NCI-H1092 treated with DMSO at 0.1 percent for 48 hours (cell line): ENCODE measurements around the gene CHRND.
"Not testable (repeated sequence)": the region's sequence is repeated elsewhere in the genome, so short reads cannot be mapped to it uniquely, and the experiment has no call there.

ENCODE experiments used
- DNase-seq: peaks from one replicate; lab custom pipeline; 2025; lab: John Stamatoyannopoulos, UW

CHRND gene

DNA sequence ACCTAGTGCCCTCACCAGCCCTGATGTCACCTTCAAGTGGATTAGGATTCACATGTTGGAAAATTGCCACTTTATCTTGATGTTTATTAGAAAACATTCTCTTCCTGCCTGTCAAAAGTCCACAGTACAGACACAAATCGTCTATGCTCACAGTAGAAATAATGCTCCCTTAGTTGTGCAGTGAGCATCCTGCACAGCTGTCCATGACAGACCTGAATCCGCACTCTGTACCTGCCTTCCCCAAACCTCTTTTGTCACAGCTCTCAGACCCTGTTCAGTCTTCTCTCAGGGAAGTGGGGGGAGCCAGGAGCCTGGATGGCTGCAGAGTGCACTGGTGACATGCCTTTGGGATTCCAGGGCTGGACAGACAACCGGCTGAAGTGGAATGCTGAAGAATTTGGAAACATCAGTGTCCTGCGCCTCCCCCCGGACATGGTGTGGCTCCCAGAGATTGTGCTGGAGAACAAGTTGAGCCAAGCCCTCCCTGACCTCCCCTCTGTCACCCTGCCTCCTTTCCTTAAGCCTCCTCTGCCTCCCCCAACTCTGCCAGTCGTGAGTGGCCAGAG lies 2.0 kb downstream of the CHRND start:
- no peak for DNase-seq

- DNase-seq: no peak
Observed at GRCh38 chr2:232528746-232529460, 2.9 kb downstream of the CHRND start.

DNA sequence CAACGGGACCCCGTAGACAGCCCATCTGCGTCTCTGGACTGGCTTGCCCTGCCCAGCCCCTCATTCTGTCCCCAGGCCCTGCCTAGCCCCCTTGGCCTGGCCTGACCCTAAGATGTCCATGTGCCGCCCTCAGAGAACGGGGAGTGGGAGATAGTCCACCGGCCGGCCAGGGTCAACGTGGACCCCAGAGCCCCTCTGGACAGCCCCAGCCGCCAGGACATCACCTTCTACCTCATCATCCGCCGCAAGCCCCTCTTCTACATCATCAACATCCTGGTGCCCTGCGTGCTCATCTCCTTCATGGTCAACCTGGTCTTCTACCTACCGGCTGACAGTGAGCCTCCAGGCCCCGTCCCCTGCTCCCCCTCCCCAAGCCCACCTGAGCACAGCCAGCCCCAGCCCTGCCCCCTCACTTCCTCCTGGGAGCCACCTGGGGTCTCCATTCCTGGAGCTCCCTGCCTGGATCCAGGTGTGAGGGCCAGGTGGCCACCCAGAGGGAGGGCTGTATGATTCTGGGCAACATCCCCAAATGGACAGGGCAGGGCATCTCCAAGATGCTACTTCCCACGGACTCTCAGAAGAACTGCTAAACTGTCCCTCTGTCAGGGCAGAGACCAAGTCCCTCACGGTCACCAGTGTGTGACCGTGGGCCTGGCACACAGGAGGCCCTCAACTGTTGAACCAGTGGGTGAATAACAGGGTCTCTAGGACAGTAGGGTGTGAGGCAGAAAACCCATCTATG lies 4.0 kb downstream of the CHRND start:
- no peak for DNase-seq

DNA sequence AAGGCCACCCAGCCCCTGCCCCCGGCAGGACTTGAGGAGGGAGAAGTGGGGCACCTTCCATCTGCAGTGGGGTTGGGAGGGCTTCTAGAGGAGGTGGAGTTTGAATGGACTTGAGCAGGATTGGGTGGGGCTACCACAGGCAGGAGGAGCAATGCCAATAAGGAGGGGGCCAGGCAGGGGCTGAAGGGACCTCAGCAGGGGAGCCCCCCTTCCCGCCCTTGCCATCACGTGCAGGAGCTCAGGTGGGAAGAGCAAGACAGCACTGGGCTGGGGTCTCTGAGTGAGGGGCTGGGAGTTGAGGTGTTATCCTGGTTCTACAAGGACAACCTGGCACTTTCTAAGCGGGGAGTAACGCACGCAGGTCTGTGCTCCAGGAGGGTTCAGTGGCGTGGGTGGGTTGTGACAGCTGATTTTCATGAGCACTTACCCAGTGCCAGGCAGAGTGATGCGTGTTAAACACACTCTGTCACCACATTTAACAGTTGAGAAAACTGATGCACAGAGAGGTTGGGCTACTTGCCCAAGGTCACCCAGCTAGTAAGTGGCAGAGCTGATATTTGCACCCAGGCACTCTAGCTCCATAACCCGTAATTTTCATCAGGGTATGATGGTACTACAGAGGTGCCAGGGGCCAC lies 4.8 kb downstream of the CHRND start:
- no peak for DNase-seq

GRCh38 chr2:232532419-232532818 lies 6.5 kb downstream of the CHRND start:
- no peak for DNase-seq

- not testable (repeated sequence) for DNase-seq
Observed at GRCh38 chr2:232532821-232533220, 6.9 kb downstream of the CHRND start.

GRCh38 chr2:232533944-232534710 lies 8.2 kb downstream of the CHRND start:
- DNase-seq: no peak

GRCh38 chr2:232534940-232535651 lies 9.1 kb downstream of the CHRND start:
- no peak for DNase-seq

DNA sequence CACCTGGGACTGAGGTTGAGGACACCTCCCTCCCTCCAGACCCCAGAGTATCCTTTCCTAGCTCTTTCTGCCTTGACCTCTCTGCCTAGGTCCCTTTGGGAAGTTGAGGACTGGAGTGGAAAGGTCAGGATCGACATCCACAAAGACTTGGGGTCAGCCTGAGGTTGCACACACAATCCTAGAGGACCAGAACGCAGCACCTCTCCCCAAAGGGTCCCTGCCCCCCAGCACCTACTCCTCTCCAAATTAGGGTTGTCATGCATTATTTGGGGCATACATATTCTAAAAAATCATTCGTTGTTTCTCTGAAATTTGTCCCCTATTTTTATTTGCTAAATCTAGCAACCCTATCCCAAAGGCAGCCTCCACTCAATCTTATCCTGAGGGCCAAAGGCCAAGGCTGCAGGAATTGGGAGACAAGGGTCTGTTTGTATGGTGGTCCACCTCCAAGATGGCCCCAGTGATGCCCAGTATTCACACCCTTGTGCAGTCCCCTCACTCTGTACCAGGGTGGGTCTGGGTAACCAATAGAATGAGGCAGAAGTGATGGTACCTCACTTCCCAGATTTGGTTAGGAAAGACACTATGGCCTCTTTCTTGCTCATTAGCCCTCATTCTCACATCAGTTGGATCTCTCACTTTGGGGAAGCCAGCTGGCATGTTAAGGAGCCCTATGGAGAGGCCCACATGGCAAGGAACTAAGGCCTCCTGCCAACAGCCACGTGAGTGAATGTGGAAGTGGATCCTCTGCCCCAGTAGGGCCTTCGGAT lies 10.0 kb downstream of the CHRND start:
- no peak for DNase-seq

- DNase-seq: no peak
Observed at GRCh38 chr2:232537079-232537478, 11.1 kb downstream of the CHRND start.

- no peak for DNase-seq
Observed at GRCh38 chr2:232537499-232537898, 11.5 kb downstream of the CHRND start.

- no peak for DNase-seq
Observed at GRCh38 chr2:232538671-232539070, 12.7 kb downstream of the CHRND start.

- no peak for DNase-seq
Observed at GRCh38 chr2:232539298-232540231, 13.6 kb downstream of the CHRND start, which contains the start of gene CHRNG. Gene CHRNG (plus strand): TSS chr2:232539692. CDS start chr2:232539748, 56 bp downstream.

- no peak for DNase-seq
Observed at GRCh38 chr2:232540441-232541041, 14.6 kb downstream of the CHRND start.

- no peak for DNase-seq
Observed at GRCh38 chr2:232541195-232541960, 15.4 kb downstream of the CHRND start.

DNA sequence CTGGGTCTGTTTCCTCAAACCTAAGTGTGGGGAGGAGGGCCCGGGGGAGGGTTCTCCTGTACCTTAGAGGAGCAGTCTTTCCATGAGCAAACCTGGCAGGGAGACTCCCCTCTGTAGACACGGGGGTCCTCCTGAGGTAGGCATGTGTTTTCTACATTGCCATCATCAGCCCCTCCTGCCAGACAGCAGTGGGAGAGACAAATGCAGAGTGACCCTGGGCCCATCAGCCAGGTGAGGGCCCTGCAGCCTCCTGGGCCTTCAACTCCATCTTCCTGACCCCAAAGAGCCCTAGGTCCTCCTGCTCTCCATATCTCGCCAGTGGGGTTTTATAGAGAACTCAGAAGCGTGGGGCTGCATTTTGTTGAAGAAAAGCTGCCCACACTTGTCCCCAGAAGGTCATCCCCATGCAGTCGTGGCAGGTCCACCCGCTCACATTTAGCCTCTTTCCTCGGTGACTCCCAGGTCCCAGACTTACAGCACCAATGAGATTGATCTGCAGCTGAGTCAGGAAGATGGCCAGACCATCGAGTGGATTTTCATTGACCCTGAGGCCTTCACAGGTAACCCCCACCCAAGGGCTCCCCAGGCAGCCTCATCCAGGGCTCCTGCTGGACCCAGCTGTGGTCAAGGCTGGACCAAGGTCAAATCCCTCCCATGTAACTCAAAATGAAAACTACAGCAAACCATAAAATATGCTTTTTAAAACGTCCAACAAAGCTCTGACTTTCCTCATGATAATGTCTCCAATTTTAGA lies 16.2 kb downstream of the CHRND start:
- no peak for DNase-seq

DNA sequence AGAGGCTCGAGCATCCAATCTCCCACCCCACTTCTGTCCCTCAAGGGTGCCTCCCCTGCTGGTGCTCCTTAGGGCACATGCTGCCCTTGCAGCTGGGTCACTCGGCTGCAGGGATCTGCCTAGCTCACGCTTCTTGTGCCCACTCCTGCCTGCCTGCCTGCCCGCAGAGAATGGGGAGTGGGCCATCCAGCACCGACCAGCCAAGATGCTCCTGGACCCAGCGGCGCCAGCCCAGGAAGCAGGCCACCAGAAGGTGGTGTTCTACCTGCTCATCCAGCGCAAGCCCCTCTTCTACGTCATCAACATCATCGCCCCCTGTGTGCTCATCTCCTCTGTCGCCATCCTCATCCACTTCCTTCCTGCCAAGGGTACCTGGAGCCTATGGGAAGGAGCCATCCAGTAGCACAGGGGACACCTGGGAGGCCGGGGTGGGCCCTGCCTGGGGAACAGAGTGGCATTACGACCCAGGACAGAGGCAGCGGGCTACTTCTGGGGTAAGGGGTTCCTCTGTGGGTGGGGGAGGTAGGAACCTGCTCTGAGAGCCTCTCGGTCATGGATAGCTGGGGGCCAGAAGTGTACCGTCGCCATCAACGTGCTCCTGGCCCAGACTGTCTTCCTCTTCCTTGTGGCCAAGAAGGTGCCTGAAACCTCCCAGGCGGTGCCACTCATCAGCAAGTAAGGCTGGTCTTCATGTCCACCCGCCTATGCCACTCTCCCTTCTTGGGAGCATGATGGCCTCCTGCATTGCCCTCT lies 16.9 kb downstream of the CHRND start:
- DNase-seq: no peak
